Measurements from ENCODE around the gene NRG4. TPM values are rescaled to one million over a fixed set of nuclear protein-coding genes. Genes with fewer than 3 reads are reported as not detected.

Gene NRG4
- total RNA-seq, 1 experiment from 2014 or later: 1.0 TPM

- no peaks in the 10 kb centered on the region for H3K79me2 ChIP-seq (ENCODE audit: insufficient read depth, low read length)
- RAD21 ChIA-PET (ENCODE audit: low non-redundant PET in 1 of 2, low total read pairs in 2 of 2, uncharacterized antibody in 2 of 2, unreplicated experiment in 2 of 2): no interaction called here
- no peaks in the 10 kb centered on the region for H3K9me2 ChIP-seq (ENCODE audit: insufficient read depth)
- POLR2A ChIA-PET: no interaction called here
- H3K36me3 ChIP-seq (ENCODE audit: control insufficient read depth in 1 of 2, insufficient read depth in 2 of 2, low read length in 2 of 2): no peaks in the 10 kb centered on the region
- ATAC-seq: no peak
- intact Hi-C loops (cut with micrococcal nuclease): no loop called here
- CTCF ChIA-PET: no interaction called here
- no peak overlapping the region for H3K4me2 ChIP-seq (ENCODE audit: low read length)
- H3K4me3 ChIP-seq (replicated peaks in 1 of 2; ENCODE audit: low read depth in 1 of 2, low read length in 2 of 2): no peak overlapping the region
- BruUV-seq (replicated peaks): no TSS peak
- no peak overlapping the region for H3K27ac ChIP-seq (ENCODE audit: low read depth, low read length)
- H2AFZ ChIP-seq (ENCODE audit: low read depth, low read length, poor library complexity, severe bottlenecking): no peak overlapping the region
- no peaks in the 10 kb centered on the region for H3K9me3 ChIP-seq (ENCODE audit: control insufficient read depth in 1 of 2, insufficient read depth in 1 of 2, low read depth in 1 of 2, low read length in 2 of 2)
- no peaks in the 10 kb centered on the region for H3K27me3 ChIP-seq (ENCODE audit: insufficient read depth, low read length)
- no peak overlapping the region for H3K9ac ChIP-seq (ENCODE audit: low read length)
- no peaks in the 10 kb centered on the region for H4K20me1 ChIP-seq (ENCODE audit: insufficient read depth)
- H3K4me1 ChIP-seq (ENCODE audit: control insufficient read depth in 1 of 2, insufficient read depth in 2 of 2, low read length in 2 of 2): no peaks in the 10 kb centered on the region
- no peak for TF ChIP-seq RAD21 (IDR thresholded peaks at IDR 0.05; ENCODE audit: low read depth)
- TF ChIP-seq TCF7L2 (IDR thresholded peaks at IDR 0.05; ENCODE audit: borderline replicate concordance, extremely low read depth, insufficient read depth, insufficient read length): no peak
- no peak for TF ChIP-seq ZBTB33 (IDR thresholded peaks at IDR 0.05; ENCODE audit: extremely low read depth, insufficient replicate concordance, low read length)
- TF ChIP-seq YY1 (IDR thresholded peaks at IDR 0.05; ENCODE audit: extremely low read depth, insufficient replicate concordance, low read depth, low read length): no peak
- TF ChIP-seq ELF1 (IDR thresholded peaks at IDR 0.05; ENCODE audit: borderline replicate concordance, low read depth): no peak
- TF ChIP-seq CBX3 (IDR thresholded peaks at IDR 0.05; ENCODE audit: low read depth): no peak
- TF ChIP-seq ATF3 (IDR thresholded peaks at IDR 0.05): no peak
- TF ChIP-seq MAX (IDR thresholded peaks at IDR 0.05): no peak
- no peak for TF ChIP-seq EZH2 (IDR thresholded peaks at IDR 0.05)
- TF ChIP-seq POLR2AphosphoS5 (IDR thresholded peaks at IDR 0.05; ENCODE audit: low read depth, low read length): no peak
- no peak for TF ChIP-seq FOSL1 (IDR thresholded peaks at IDR 0.05; ENCODE audit: low read depth)
- DNase-seq (ENCODE audit: low read depth, low spot score): no peak
These were observed 66.3 kb downstream of the NRG4 start for GRCh38 chr15:75945953-75946352.

All from HCT116 (cell line).